GM21723 (cell line): ENCODE results near the gene REPS2.

Experiments
- ATAC-seq: cut with Tn5 transposase; IDR thresholded peaks from one replicate; pipeline ENCODE4 v1.9.1; 2021; ENCODE audit warnings: mild to moderate bottlenecking, moderate library complexity; ENCODE audit not compliant: unreplicated experiment

REPS2 gene

DNA sequence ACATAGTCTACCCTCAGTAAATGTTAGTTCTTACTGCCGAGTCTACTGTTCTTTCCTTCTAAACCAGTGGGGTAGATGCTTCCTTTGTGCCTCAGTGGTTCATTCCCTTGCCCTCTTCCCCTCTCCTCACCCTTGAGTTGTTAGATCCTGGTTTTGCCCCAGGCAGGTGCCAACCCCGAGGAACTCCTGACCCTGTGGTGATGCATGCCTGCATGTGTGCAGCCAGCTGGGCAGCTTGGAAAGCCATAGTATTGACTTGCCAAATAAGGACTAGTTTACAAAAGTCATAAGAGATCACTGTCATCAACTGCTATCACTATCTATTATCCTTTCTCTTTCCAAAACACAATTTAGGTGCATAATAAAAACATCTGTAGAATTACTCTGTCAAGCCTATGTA, 50.9 kb downstream of the REPS2 start:
- no peak for ATAC-seq

DNA sequence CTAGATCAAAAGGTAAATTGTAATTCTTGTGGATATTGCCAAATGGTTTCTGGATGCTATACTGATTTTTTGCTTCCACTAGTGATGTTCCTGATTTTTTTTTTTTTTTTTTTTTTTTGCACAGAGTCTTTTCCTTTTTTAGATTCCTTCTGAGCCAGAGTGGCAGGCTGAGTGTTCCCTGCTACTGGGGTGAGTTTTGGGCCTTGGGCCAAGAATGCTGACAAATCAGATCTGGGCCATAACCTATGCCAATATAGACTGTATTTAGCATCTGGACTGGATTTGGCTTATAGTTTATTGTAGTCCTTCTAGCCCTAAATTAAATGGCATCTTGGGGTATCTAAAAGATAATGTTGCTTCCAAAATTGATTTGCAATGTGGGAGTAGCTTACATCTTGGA, 52.8 kb downstream of the REPS2 start:
- no peak for ATAC-seq

DNA sequence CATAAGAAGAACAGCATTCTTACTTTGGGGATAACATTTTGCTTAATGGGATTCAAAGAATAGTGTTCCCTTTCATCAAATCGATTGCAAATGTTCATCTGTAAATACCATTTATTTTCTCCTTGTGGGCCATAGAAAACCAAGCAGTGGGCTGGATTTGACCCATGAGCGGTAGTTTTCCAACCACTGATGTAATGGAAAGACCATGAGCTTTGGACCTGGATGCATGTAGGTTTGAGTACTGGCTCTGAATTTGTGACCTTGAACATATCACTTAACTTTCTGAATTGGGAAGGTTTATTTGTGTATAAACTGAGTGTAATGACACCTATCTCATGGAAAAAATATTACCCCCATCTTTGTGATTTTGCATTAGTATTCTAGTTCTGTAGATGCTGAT, 54.3 kb downstream of the REPS2 start:
- no peak for ATAC-seq

DNA sequence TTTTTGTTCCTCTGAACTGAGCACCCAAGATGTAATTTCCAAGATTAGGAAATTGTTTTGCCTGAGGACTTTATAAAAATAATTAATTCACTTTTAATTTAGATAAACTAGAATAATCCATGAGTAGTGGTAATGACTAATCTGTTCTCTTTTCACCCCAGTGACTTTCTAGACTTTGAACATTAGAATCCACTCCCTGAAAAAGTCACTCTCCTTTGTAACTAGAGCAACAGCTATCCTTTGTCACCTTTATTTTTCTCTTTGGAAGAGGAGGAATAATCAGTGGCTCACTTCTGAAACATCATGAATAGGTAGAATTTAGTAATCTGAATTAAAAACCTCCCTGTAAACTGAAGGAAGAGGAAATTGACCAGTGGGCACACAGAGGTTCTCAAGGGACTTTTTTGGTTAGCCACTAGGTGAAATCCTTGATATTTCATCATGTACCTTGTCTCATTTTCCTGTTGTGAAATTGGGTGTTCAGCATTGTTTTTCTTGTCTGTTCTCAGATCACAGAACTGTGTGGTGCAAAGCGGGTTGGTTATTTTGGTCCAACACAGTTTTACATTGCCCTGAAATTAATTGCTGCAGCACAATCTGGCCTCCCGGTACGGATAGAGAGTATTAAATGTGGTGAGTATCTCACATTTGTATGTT, 59.4 kb downstream of the REPS2 start:
- no peak for ATAC-seq

DNA sequence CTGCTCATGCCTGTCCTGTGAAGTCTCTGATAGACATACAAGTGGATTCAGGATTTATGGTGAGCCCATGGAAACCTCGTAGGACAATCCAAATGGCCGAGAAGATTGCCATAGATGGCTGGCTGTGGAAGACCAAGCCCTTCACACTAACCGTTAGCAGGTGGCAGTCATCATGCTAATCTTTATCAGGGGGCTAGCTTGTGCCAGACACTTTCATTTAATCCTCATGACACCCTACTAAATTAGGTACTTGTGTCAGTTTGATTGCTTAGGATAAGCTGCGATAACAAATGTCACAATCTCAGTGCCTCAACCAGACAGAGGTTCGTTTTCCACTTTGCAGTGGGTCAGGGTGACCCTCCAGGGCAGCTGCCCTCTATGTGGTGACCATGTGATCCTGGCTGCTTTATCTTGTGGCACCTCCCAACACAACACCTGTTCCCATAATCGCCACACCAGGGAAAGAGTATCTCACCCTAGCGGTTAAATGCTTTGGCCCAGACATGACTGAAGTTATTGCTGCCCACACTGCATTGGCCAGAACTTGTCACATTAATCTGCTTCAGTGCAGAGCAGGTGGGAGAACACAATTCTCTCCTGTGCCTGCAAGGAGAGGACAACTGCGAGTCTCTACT, 60.8 kb downstream of the REPS2 start:
- no peak for ATAC-seq

DNA sequence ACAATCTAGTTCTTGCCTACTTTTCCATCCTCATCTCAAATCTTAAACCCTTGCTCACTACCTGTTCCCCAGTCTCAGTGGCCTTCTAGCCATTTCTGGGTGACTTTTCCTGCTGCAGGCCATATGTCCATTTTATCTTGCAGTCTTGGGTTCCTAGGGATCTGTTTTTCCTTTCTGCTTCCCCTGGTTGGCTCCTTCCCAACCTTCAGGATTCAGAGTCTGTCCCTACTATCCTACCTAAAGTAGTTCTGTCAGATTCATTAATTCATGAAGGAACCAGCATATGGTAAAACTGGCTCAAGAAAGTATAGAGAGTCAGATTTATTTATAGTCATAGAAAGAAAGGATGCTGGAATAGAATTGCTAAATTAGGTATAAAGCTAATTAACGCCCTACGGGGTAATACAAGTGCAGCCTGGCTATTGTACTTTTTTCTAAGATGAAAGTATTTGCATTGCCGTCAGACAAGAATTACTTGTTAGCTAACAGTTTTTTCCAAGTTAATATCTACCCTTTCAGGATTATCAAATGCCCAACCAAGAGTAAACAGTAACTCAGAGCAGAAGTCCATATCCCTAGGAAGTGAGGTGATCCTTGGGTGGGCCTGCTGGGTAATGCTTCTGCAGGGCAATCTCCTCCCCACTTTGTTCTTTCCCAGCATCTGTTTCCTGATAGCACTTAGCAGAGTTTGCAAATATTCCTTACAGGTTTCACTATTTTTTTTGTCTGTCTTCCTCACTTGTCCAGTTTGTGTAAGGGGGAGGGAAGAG, 63.6 kb downstream of the REPS2 start:
- no peak for ATAC-seq

DNA sequence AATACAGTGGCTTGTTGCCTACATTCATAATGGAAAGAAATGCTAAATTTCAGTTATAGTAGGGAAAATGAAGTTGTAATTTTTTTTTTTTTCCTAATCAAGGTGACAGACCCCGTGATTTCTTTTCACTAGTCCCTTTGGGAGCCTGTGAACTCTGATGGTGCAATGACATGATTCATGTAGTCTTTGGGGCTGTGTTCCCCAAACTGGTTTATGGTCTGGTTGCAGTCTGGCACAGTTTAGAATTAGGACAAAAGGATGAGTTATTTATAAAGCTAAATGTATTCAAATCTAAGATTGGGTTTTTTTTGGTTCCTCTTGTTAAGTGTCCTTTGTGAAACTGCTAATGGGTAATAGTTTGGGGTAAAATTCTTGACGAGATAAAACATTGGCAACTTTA, 66.0 kb downstream of the REPS2 start:
- no peak for ATAC-seq

DNA sequence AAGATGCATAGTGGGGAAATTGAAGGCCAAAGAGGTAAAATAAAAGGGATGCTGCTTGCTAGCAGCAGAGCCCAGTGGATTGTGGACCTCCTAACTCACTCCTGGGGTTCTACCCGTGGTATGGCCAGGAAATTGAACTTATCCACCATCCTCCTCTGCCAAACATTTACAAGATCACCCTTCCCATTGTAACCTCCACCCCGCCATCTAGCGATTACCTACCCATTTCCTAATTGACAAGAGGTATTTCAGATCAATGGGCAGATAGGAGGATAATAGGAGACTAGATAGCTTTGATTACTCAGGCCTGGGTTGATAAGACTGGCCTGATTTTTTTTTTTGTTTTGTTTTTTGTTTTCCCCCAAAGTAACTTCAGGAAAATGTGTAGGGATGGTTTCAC, 67.8 kb downstream of the REPS2 start:
- no peak for ATAC-seq

DNA sequence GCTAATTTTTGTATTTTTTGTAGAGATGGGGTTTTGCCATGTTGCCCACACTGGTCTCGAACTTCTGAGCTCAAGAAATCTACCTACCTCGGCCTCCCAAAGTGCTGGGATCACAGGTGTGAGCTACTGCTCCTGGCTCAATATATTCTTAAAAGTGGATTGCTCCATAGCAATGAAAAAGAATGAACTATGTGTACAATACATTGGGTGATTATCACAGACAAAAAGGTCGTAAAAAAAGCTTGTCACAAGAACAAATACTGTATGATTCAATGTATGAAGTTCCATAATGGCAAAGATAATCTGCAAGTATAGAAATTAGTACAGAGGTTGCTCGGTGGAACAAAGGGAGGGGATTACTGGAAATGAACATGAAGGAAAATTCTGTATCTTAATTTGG, 70.7 kb downstream of the REPS2 start:
- ATAC-seq: no peak

DNA sequence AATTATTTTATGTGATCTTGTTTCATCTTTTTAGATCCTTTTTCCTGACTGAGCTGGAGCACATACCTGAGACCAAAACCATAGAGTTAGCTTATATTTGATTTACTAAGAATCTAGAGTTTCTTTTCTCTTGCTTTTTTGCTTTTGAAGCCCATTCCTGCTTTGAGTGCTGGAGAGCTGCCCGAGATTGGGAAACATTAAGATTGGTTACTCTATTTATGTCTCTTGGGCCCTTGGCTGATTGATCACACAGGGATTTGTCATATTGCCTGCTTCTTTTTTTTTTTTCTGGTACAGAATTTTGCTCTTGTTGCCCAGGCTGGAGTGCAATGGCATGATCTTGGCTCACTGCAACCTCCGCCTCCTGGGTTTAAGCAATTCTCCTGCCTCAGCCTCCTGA, 73.9 kb downstream of the REPS2 start:
- ATAC-seq: no peak

DNA sequence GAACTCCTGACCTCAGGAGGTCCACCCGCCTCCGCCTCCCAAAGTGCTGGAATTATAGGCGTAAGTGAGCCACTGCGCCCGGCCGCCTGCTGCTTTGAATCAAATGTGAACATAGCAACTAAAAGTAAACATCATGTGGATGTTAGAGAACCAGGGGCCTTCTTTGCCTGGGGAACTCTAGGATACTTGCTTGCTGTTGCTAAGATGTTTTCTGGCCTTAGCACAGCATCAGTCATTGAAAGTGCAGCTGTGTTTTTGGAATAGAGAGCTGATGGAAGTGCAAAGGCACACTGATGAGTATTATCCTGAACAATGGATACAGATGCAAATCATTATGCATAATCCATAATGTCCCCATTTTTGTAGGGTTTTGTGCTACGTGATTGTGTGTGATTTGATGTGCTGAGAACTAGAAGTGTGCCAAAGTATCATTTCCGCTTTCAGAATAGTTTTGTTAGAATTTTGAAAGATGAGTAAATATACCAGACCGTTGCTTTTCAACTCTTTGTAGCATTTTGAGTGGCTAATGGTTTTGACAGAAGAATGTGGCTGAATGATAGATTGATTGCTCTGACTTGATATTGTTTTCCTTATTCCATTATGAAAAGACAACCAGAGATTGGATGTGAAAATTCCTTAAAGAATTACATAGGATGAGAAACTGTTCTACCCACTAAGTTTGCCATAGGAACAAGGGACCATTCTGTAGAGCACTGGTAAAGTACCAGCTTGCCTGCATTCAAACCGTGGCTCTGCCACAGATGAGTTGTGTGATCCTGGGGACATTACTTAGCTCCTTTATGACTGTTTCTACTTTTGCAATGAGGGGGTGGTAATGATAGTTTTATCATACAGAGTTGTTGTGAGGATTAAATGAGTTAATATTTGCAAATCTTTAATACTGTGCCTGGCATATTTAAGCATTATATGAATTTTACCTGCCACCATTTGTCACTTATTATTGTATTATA, 74.7 kb downstream of the REPS2 start:
- ATAC-seq: no peak

DNA sequence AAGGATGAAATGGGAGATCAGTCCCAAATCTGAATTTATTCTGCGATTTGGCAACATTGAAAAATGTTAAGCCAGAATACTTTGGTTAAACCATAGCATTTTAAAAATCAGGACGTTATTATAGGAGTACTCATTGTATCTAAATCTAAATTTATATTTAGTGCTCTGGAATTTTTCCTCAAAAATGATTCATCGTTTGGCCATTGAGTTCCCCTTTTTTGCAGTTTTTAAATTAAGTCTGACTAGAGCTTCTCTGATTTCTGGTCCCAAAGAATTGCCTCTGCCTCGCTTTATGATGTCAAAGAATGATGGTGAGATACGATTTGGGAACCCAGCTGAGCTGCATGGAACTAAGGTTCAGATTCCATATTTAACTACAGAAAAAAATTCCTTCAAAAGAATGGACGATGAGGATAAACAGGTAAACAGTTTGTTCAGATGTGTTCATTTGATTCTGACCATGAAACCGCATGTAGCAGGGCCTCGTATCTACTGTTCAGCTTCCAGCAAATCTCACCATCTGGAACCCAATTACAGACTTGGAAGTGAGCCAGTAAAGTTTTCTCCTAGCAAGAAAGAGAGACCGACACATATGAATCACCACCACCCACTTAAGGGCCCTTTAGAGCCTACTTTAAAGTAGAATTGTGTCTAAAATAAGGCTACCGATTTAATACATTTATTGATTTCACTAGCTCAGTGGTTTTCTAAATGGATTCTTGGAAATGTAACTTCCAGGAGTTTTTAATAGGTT, 75.6 kb downstream of the REPS2 start:
- ATAC-seq: no peak

DNA sequence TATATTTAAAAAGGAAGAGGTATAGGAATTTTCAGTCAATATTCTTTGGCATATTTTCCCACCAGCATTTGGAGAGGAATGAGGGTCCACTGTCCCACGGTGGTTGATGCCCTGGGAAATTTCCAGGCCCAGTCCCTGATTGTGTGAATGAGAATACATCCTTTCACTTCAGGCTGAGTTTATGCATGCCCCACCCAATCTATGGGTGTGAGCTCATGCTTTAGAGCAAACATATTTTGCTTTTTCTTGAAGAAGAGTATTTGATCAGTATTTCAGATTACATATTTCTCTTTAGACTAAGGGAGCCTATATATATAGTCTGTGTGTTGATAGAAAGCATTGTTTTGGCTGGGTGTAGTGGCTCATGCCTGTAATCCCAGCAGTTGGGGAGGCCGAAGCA, 77.2 kb downstream of the REPS2 start:
- ATAC-seq: no peak

DNA sequence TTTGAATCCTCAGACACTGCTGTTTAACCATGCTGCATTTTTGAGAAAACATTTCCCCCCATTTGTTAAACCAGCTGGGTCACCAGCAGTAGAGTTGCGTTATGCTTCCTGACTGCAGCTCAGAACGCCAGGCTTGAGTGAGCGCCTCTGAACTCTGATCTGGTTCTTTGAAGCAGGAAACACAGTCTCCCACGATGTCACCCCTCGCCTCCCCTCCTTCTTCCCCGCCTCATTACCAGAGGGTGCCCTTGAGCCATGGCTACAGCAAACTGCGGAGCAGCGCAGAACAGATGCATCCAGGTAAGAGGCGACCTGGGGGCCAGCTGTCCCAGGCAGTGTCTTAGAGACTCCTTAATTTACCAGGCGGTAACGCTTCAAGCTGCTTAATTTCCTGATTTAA, 78.4 kb downstream of the REPS2 start:
- no peak for ATAC-seq

DNA sequence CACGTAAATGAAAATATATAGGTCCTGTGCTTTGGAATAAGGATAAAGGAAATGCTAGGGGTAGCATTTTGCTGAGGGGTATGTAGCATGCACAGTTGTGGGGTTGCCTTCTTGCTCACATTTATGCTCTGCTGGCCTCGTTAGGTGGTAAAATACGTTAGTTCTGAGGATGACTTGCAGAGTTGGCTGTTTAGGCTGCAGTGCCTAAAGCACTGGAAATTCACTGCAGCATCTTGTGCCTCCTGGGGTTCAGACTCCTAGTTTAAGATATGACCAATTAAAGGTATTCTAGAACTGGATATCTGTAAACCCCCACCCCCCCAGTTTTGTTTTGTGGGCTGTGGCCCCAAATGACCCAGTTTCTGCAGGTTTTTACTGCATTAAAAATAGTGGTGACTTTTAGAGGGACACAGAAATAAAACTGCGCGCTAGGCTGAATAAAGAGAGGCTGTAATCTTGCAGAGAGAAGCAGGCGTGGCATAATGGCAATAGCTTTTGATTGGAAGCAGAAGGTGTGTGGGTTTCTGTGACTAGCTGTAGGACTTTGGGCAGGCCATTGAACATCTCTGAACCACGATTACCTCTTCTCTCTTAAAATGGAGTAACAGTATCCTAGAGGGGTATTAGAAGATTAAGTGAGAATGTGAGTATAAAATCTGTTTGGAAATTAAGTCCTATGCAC, 79.3 kb downstream of the REPS2 start:
- no peak for ATAC-seq

DNA sequence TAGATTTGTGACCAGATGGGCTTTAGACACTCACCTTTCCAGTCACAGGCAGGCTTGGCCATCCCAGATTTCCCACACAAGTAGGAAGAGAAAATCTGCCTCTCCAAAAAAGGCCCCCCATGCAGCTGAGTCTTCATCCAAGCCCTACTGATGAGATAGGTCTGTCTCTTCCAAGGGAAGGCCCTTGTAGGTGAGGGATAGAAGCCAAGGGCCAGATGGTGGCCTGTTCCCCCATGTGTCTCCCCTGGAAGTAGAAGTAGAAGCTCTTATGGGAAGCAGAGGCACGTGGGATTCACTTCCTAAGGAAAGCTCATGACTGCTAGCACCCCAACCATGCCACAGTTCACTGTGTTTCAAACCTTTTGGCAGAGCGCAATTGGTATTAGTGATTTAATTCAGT, 81.5 kb downstream of the REPS2 start:
- no peak for ATAC-seq

DNA sequence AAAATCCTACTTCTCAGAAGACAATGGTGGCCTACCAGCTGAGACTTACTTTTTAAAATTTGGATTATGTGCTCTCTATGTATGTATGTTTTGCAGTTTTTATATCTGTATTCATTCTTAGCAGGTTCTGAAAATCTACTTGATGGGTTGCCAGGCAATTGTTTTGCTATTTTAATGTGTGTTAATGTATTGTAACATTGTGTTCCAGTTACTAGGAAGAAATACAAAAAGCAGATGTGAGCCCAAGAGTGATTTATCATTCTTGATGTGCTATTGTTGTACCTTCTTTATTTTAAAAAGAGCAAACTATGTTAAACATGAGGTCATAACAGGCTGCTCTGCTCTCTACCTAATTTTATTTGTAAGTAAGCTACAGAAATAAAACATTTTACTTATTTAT, 81.9 kb downstream of the REPS2 start:
- no peak for ATAC-seq

DNA sequence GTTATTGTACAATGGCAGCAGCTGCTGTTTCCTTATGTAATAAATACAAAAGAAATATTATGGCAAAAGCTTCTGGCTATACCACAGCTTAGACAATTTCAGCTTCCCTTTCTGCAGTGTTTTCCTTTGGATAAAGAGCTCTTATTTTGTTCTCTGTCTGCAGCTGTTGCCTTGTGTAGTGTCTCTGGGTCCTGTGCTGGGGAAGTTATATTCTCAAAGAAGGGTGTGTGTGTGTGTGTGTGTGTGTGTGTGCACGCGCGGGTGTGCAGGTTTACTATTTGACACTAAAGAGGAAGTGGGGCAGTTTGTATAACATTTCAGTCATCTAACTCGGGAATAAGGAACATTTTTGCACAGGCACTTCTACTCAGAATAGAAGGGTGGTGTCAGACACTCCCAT, 83.6 kb downstream of the REPS2 start:
- ATAC-seq: no peak

DNA sequence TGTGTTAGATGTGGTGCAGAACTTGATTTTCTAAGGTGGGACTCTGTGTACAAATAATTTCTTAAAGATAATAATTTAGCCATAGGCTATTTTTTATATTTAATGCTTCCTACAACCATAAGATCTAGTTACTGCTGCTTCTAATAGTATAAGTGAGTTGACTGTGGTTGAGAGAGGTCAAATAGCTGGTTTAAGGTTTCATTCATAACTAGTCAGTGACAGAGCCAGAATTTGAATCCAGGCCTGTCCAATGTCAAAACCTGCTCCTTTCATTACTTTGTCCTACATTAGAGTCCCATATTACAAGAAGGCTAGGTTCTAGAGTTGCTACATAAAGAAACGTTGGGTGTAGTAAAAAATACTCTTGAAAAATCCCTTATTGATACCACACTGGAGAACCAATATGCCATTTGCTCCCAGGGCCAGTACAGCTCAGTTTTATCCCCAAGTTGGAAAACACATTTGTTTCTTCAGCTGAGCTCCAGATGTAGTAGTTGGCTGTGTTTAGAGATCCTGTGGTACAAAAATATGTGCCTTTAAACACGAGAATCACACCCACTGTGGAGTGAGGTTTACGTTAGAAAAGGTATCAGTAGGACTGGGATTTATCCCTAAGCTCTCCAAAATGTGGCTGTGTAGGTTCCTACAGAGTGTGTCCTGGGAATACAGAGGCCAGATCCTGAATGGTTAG, 84.3 kb downstream of the REPS2 start:
- no peak for ATAC-seq
